Ishikawa (cell line): Measurements from ENCODE around the gene WDR11.

Experiments
- CREB1 ChIP-seq: IDR thresholded peaks from 2 replicates; pipeline ENCODE4 v1.6.1; 2012; ENCODE audit warnings: low read depth
- EGR1 ChIP-seq: IDR thresholded peaks from 2 replicates; pipeline ENCODE4 v1.6.1; 2012
- EP300 ChIP-seq: IDR thresholded peaks from 2 replicates; pipeline ENCODE4 v1.6.1; 2012; ENCODE audit warnings: borderline replicate concordance
- MAX ChIP-seq: IDR thresholded peaks from 2 replicates; pipeline ENCODE4 v1.6.1; 2012
- RAD21 ChIP-seq: IDR thresholded peaks from 2 replicates; pipeline ENCODE4 v1.6.1; 2012; ENCODE audit warnings: low read depth
- REST ChIP-seq: IDR thresholded peaks from 2 replicates; pipeline ENCODE4 v1.6.1; 2012; ENCODE audit warnings: low read depth, mild to moderate bottlenecking
- TAF1 ChIP-seq: IDR thresholded peaks from 2 replicates; pipeline ENCODE4 v1.6.1; 2012; ENCODE audit warnings: low read depth, mild to moderate bottlenecking
- TCF12 ChIP-seq: IDR thresholded peaks from 2 replicates; pipeline ENCODE4 v1.6.1; 2012; ENCODE audit warnings: low read depth
- TEAD4 ChIP-seq: IDR thresholded peaks from 2 replicates; pipeline ENCODE4 v1.6.1; 2012
- USF1 ChIP-seq: IDR thresholded peaks from 2 replicates; pipeline ENCODE4 v1.6.1; 2012

DNA sequence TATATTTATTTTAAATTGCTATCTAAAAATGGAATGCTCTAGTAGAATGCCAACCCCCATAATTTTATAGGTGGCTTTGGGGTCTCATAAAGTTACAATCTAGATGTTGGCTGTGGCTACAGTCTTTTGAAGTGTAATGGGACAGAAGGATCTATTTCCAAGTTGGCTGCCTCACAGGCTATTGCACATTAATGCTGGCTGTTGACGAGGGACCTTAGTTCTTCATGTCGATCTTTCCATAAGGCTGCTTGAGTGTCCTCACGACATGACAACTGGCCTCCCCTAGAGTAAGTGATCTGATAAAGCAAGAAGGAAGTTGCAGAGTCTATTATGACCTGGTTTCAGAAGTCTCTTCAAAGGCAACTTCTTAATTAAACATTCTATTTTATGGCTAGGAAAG lies 36.3 kb downstream of the WDR11 start:
- TF ChIP-seq EGR1 (no peak), MAX (no peak), REST (no peak), CREB1 (no peak), TEAD4 (no peak), EP300 (no peak), TCF12 (no peak), TAF1 (no peak), RAD21 (no peak), USF1 (no peak)
